Mesenteric fat pad (tissue), 1 donor: ENCODE results near the gene ZNF576. TPM values are rescaled to one million over a fixed set of nuclear protein-coding genes. Genes with fewer than 3 reads are reported as not detected.
"Not testable (repeated sequence)": the region's sequence is repeated elsewhere in the genome, so short reads cannot be mapped to it uniquely, and the experiment has no call there.

Source experiments
- DNase-seq: peaks from one replicate; pipeline ENCODE4 v3.0.0-alpha.2; 2020; ENCODE audit warnings: low spot score
- total RNA-seq: library from RNA; stranded (reverse); fragmentation: NEBNext Ultra II Directional; extraction: Animal tissue kit (Norgen Biotek cat#: 25700); gene quantifications from one replicate; pipeline ENCODE4 v1.2.1, GENCODE V29; 2021
- donor health status: DM: yes; HTN: yes; CAD: no.

Gene ZNF576
- total RNA-seq, 1 donor from 2014 or later = 12.1 TPM

GRCh38 chr19:43574424-43575155, 21.8 kb upstream of the ZNF576 start:
- no peak for DNase-seq

GRCh38 chr19:43575156-43575950, 21.0 kb upstream of the ZNF576 start, which contains the start of the genes PINLYP and XRCC1:
Gene PINLYP (plus strand): TSS chr19:43575801. CDS start chr19:43577192, 1,391 bp downstream.
Gene XRCC1 (minus strand): TSS chr19:43575527. CDS start chr19:43575458, 69 bp downstream.
- peak; percentile 99 for DNase-seq

GRCh38 chr19:43575955-43576878, 20.2 kb upstream of the ZNF576 start:
- DNase-seq = no peak

GRCh38 chr19:43578787-43579186, 17.6 kb upstream of the ZNF576 start:
- DNase-seq = no peak

- no peak for DNase-seq
These were observed 14.9 kb upstream of the ZNF576 start for GRCh38 chr19:43581467-43581866.

- DNase-seq = no peak
These were observed 13.9 kb upstream of the ZNF576 start for GRCh38 chr19:43582495-43582894.

- no peak for DNase-seq
These were observed 11.9 kb upstream of the ZNF576 start for GRCh38 chr19:43584484-43584883.

GRCh38 chr19:43586346-43586745, 10.0 kb upstream of the ZNF576 start:
- no peak for DNase-seq

- DNase-seq = not testable (repeated sequence)
These were observed 9.4 kb upstream of the ZNF576 start for GRCh38 chr19:43587029-43587428.

- no peak for DNase-seq
These were observed 7.1 kb upstream of the ZNF576 start for GRCh38 chr19:43589277-43589676.

- no peak for DNase-seq
These were observed 6.7 kb upstream of the ZNF576 start for GRCh38 chr19:43589678-43590077.

GRCh38 chr19:43591904-43592772, 4.3 kb upstream of the ZNF576 start:
- DNase-seq = no peak

- DNase-seq = no peak
These were observed 3.5 kb upstream of the ZNF576 start for GRCh38 chr19:43592800-43593350.

- DNase-seq = no peak
These were observed 2.2 kb upstream of the ZNF576 start for GRCh38 chr19:43594081-43594697.

- no peak for DNase-seq
These were observed 1.4 kb upstream of the ZNF576 start for GRCh38 chr19:43594710-43595604.

- DNase-seq = no peak
These were observed 793 bp upstream of the ZNF576 start for GRCh38 chr19:43595605-43595998.

GRCh38 chr19:43596842-43597461, 557 bp downstream of the ZNF576 start:
- no peak for DNase-seq

GRCh38 chr19:43597876-43598275, 1.5 kb downstream of the ZNF576 start:
- no peak for DNase-seq
